Kidney epithelial cell (primary cell): ENCODE measurements around the gene ADAMTS6. TPM values are rescaled to one million over a fixed set of nuclear protein-coding genes. Genes with fewer than 3 reads are reported as not detected.
A peak's percentile ranks its signal among the peaks of the same experiment; 100 is the strongest.

Experiments
- DNase-seq: peaks from one replicate; pipeline ENCODE4 v3.0.0-alpha.2; 2010; ENCODE audit warnings: low read depth
- H3K27me3 ChIP-seq: 2 replicates; pipeline ENCODE4 v1.6.0; 2011; ENCODE audit warnings: low read length; ENCODE audit not compliant: control insufficient read depth, insufficient read depth
- H3K36me3 ChIP-seq: 2 replicates; pipeline ENCODE4 v1.5.1; 2011; ENCODE audit warnings: low read length; ENCODE audit not compliant: control insufficient read depth, insufficient read depth
- H3K4me3 ChIP-seq: 2 replicates; pipeline ENCODE4 v1.5.1; 2011; ENCODE audit warnings: low read depth, mild to moderate bottlenecking, control low read depth, low read length
- CTCF ChIP-seq: IDR thresholded peaks from 2 replicates; pipeline ENCODE4 v1.5.1; 2011; ENCODE audit warnings: mild to moderate bottlenecking, moderate library complexity, low read length, control low read depth, inconsistent platforms; ENCODE audit not compliant: insufficient read depth, poor library complexity, severe bottlenecking
- total RNA-seq: library from RNA; depleted of rRNA; stranded (reverse); fragments of >200 nt; gene quantifications from 2 replicates; pipeline ENCODE4 v1.2.3, GENCODE V29; 2015

The ADAMTS6 gene
- total RNA-seq, 1 donor from 2014 or later, result 15.3 TPM

DNA sequence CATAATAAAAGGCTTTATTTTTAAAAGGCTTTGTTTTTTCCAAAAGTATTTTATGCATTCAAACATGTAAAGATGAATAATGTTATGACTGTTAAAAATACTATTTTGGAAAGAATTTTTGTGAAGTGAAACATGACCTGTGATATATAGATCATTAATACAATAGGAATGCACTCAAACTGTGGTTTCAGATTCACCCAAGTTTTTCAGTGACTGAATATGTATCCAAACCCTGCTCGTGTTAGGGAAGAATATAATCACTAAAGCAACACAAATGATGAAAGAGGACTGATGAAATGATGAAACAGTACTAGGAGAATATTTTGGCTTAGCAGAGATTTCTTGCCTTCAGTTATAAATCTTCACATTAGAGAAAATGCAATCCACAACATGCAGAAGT lies 278.0 kb downstream of the ADAMTS6 start:
- Histone ChIP-seq H3K36me3 (no peaks in the 10 kb centered on the region), H3K4me3 (no peak overlapping the region), H3K27me3 (no peaks in the 10 kb centered on the region)
- TF ChIP-seq CTCF, result no peak
- DNase-seq, result peak; percentile 21

DNA sequence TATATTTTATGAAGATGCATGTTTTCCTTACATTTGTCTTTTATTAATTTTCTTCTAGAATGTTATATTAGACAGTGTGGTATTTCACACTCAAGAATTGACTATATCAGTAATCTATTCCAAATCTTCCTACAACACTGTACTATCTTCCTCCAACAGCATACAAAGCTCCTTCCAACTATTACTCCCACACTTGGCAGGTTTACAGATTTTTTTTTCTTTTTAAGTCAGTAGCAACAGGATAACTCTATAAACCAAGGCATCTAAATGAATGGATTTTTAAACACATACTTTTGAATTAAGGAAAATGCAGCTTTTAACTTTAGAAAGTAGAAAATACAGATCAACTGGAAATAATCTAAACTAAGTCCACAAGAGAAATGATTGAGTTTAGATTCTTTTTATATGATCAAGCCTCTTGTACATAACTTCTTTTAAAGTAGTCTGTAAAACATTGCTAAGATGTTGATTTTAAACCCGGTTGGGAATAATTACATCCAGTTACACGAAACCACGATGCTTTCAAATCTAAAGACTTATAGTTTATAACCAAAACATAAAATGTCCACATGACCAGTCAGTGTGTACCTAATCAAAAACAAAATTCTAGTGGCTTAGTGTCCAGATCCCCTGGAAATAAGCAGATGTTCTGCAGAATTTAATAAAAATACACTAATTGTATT lies 281.6 kb downstream of the ADAMTS6 start:
- Histone ChIP-seq H3K27me3 (no peaks in the 10 kb centered on the region), H3K36me3 (no peaks in the 10 kb centered on the region), H3K4me3 (no peak overlapping the region)
- no peak for DNase-seq
- no peak for TF ChIP-seq CTCF

- DNase-seq, result peak; percentile 95
- no peaks in the 10 kb centered on the region for H3K36me3 ChIP-seq
- TF ChIP-seq CTCF, result no peak
- no peak overlapping the region for H3K4me3 ChIP-seq
- H3K27me3 ChIP-seq, result no peaks in the 10 kb centered on the region
Measured at GRCh38 chr5:65198456-65199120, 283.1 kb downstream of the ADAMTS6 start.

DNA sequence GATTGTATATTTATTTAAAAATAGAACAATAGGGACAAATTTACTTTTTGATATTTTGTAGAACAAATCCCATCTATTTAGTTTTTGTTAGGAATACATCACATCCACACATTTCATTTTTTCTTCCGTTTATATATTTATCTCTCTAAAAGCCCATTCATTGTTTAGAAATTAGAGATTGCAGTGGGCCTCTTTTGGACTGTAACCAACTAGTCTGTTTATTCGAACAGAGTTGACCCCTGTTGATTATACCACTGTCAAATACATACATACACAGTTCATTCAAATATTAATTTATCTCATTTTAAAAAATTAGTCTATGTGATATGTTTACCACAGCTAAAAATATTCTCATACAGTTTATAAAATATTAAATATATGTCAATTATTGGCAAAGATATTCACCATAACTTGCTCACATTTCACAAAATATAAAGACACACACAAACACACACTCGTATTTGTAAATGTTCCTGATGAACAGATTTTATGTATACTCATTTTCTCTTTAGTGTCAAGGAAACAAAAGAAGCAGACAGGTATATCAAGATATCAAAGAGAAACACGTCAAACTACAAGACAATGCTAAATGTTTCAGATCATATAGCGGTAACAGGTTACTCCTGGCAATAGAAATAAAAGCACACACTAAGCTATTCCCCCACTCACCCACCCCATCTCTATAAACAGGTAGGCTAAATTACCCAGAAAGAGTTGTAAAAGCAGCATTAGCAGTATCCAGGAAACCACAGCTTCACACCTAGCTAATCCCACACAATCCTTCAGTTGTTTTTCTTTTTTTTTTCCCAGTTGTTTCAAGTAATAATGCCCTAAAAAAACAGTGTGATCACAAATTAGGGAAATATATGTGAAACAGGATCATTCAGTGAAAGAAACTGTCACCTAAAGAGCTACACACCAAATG lies 283.9 kb downstream of the ADAMTS6 start:
- no peaks in the 10 kb centered on the region for H3K27me3 ChIP-seq
- no peak for DNase-seq
- no peaks in the 10 kb centered on the region for H3K36me3 ChIP-seq
- TF ChIP-seq CTCF, result no peak
- no peak overlapping the region for H3K4me3 ChIP-seq

DNA sequence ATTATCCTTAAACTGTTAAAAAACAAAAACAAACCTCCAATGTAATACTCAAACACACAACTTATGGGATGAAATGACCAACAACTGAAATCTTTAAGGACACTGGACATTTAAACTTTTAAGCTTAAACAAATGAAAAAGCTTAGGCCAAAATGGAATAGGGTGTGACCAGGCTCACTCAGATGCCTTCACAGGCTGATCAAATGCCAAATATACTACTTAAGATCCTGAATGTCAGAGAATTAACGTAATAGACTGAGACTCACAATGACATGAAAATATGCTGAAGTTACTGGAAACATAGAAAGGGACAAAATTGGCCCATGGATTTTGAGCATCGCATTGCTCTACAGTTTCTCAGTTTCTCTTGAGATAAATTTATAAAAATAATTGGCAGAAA lies 286.8 kb downstream of the ADAMTS6 start:
- no peak for DNase-seq
- no peak overlapping the region for H3K4me3 ChIP-seq
- H3K36me3 ChIP-seq, result no peaks in the 10 kb centered on the region
- no peak for TF ChIP-seq CTCF
- H3K27me3 ChIP-seq, result no peaks in the 10 kb centered on the region
